GM23338 (cell line): ENCODE measurements around the gene SMYD3. TPM values are rescaled to one million over a fixed set of nuclear protein-coding genes. Genes with fewer than 3 reads are reported as not detected.

Source experiments
- ATAC-seq: fragments of 200-7000 bp; cut with Tn5 transposase; 3 replicates; pipeline ENCODE4 v1.9.1; 2020
- DNase-seq: peaks from one replicate; pipeline ENCODE4 v3.0.0-alpha.2; 2015; ENCODE audit warnings: low spot score
- H2AFZ ChIP-seq: fragments of 200-600 bp; sonication (generic); 2 replicates; pipeline ENCODE4 v1.8.0; 2016; ENCODE audit warnings: antibody characterized with exemption, mild to moderate bottlenecking, moderate library complexity
- H3F3A ChIP-seq: fragments of 200-600 bp; sonication (generic); replicated peaks from 2 replicates; pipeline ENCODE4 v1.8.0; 2017; ENCODE audit warnings: antibody characterized with exemption, mixed run types, low read depth
- H3K27ac ChIP-seq: fragments of 200-600 bp; sonication (generic); 2 replicates; pipeline ENCODE4 v1.6.1; 2016; ENCODE audit warnings: low read depth
- H3K27me3 ChIP-seq: fragments of 200-600 bp; sonication (generic); 2 replicates; pipeline ENCODE4 v1.8.0; 2016; ENCODE audit warnings: mild to moderate bottlenecking, mixed run types, moderate library complexity; ENCODE audit not compliant: insufficient read depth
- H3K36me3 ChIP-seq: fragments of 200-600 bp; sonication (generic); 2 replicates; pipeline ENCODE4 v1.8.0; 2016; ENCODE audit warnings: mild to moderate bottlenecking; ENCODE audit not compliant: insufficient read depth
- H3K4me1 ChIP-seq: fragments of 200-600 bp; sonication (generic); 2 replicates; pipeline ENCODE4 v1.8.0; 2016; ENCODE audit warnings: mild to moderate bottlenecking, moderate library complexity; ENCODE audit not compliant: insufficient read depth
- H3K4me2 ChIP-seq: fragments of 200-600 bp; sonication (generic); 2 replicates; pipeline ENCODE4 v1.7.1; 2017; ENCODE audit warnings: mixed run types
- H3K4me3 ChIP-seq: fragments of 200-600 bp; sonication (generic); 2 replicates; pipeline ENCODE4 v1.6.1; 2016; ENCODE audit warnings: mixed run types
- H3K79me2 ChIP-seq: fragments of 200-600 bp; sonication (generic); replicated peaks from 2 replicates; pipeline ENCODE4 v1.8.0; 2017; ENCODE audit warnings: mild to moderate bottlenecking; ENCODE audit not compliant: insufficient read depth
- H3K9me2 ChIP-seq: fragments of 200-600 bp; sonication (generic); 2 replicates; pipeline ENCODE4 v1.8.0; 2017; ENCODE audit not compliant: insufficient read depth
- H4K20me1 ChIP-seq: fragments of 200-600 bp; sonication (generic); replicated peaks from 2 replicates; pipeline ENCODE4 v1.8.0; 2017; ENCODE audit warnings: mild to moderate bottlenecking; ENCODE audit not compliant: insufficient read depth
- H3K27ac Mint-ChIP-seq: 2 replicates; pipeline ENCODE4 v1.8.0; 2020; ENCODE audit warnings: inconsistent platforms, mild to moderate bottlenecking, moderate library complexity, mixed read lengths
- H3K27me3 Mint-ChIP-seq: 3 replicates; pipeline ENCODE4 v1.8.0; 2022; ENCODE audit warnings: low read depth, mild to moderate bottlenecking, moderate library complexity, mixed read lengths, inconsistent platforms; ENCODE audit not compliant: insufficient read depth, poor library complexity
- H3K36me3 Mint-ChIP-seq: 3 replicates; pipeline ENCODE4 v1.8.0; 2021; ENCODE audit warnings: low read depth, mild to moderate bottlenecking, inconsistent platforms, moderate library complexity, mixed read lengths
- H3K4me1 Mint-ChIP-seq: 3 replicates; pipeline ENCODE4 v1.8.0; 2020; ENCODE audit warnings: mild to moderate bottlenecking, inconsistent platforms, mixed read lengths
- H3K4me3 Mint-ChIP-seq: 3 replicates; pipeline ENCODE4 v1.8.0; 2021; ENCODE audit warnings: moderate library complexity, mild to moderate bottlenecking, inconsistent platforms, mixed read lengths
- H3K9me3 Mint-ChIP-seq: 3 replicates; pipeline ENCODE4 v1.8.0; 2020; ENCODE audit warnings: moderate library complexity, mild to moderate bottlenecking, inconsistent platforms, mixed read lengths
- CREB1 ChIP-seq: fragments of 250-450 bp; sonication (Bioruptor Pico); IDR thresholded peaks from 2 replicates; pipeline ENCODE4 v1.5.0; 2020; ENCODE audit warnings: low read depth, mild to moderate bottlenecking, moderate library complexity
- ETS1 ChIP-seq: IDR thresholded peaks from 2 replicates; pipeline ENCODE4 v1.6.1; 2016; ENCODE audit warnings: antibody characterized with exemption
- JUNB ChIP-seq: IDR thresholded peaks from one replicate; pipeline ENCODE4 v1.6.1; 2016; ENCODE audit warnings: antibody characterized with exemption; ENCODE audit not compliant: unreplicated experiment
- NANOG ChIP-seq: IDR thresholded peaks from 2 replicates; pipeline ENCODE4 v1.6.1; 2016; ENCODE audit warnings: antibody characterized with exemption, borderline replicate concordance
- POLR2AphosphoS5 ChIP-seq: IDR thresholded peaks from 2 replicates; pipeline ENCODE4 v1.6.1; 2016; ENCODE audit warnings: antibody characterized with exemption, low read depth
- REST ChIP-seq: IDR thresholded peaks from one replicate; pipeline ENCODE4 v1.6.1; 2018; ENCODE audit warnings: antibody characterized with exemption; ENCODE audit not compliant: unreplicated experiment
- STAT1 ChIP-seq: IDR thresholded peaks from one replicate; pipeline ENCODE4 v1.6.1; 2016; ENCODE audit warnings: antibody characterized with exemption; ENCODE audit not compliant: unreplicated experiment
- ZNF462 ChIP-seq: fragments of 250-450 bp; sonication (Bioruptor Pico); IDR thresholded peaks from 2 replicates; pipeline ENCODE4 v1.5.0; 2020; ENCODE audit warnings: mild to moderate bottlenecking, moderate library complexity
- polyA plus RNA-seq: library from polyadenylated mRNA; unstranded; fragments of >200 nt; fragmentation: Nextera tagmentation; extraction: Ambion mirVana; gene quantifications from 2 replicates; pipeline ENCODE4 v1.2.1, GENCODE V29; 2016
- total RNA-seq: library from RNA; depleted of rRNA; stranded (reverse); fragments of >200 nt; shearing (Covaris generic); gene quantifications from 2 replicates; pipeline ENCODE4 v1.2.3, GENCODE V29; 2014

The SMYD3 gene
- total and polyA plus RNA-seq, 2 experiments from 2014 or later = 31.8 to 34.4 TPM

GRCh38 chr1:246491551-246492053, 15.5 kb downstream of the SMYD3 start:
- Mint-ChIP-seq H3K4me3 (no peak overlapping the region), H3K4me1 (peaks cover 7% of the 10 kb centered on the region), H3K27ac (peak overlapping the region; percentile 71), H3K36me3 (no peaks in the 10 kb centered on the region), H3K27me3 (peaks cover 2% of the 10 kb centered on the region), H3K9me3 (no peaks in the 10 kb centered on the region)
- DNase-seq = no peak
- ATAC-seq = no peak
- H3K36me3 ChIP-seq = no peaks in the 10 kb centered on the region
- H3F3A ChIP-seq = no peaks in the 10 kb centered on the region
- H3K79me2 ChIP-seq = peaks cover 32% of the 10 kb centered on the region
- H3K4me2 ChIP-seq = no peak overlapping the region
- H2AFZ ChIP-seq = no peak overlapping the region
- no peaks in the 10 kb centered on the region for H3K27me3 ChIP-seq
- no peak overlapping the region for H3K4me3 ChIP-seq
- TF ChIP-seq ETS1 (no peak), POLR2AphosphoS5 (no peak), STAT1 (no peak), CREB1 (CRISPR knock-in tag) (no peak), JUNB (no peak)
- no peaks in the 10 kb centered on the region for H4K20me1 ChIP-seq
- 0 out of 2 replicates have a peak, but pooled peaks cover 4% of the 10 kb centered on the region for H3K4me1 ChIP-seq
- H3K27ac ChIP-seq = no peak overlapping the region
- no peaks in the 10 kb centered on the region for H3K9me2 ChIP-seq

- Histone ChIP-seq H3K4me1 (0 out of 2 replicates have a peak, but pooled peaks cover 4% of the 10 kb centered on the region), H3K9me2 (no peaks in the 10 kb centered on the region), H3F3A (no peaks in the 10 kb centered on the region), H3K79me2 (peaks cover 34% of the 10 kb centered on the region), H3K36me3 (no peaks in the 10 kb centered on the region), H2AFZ (no peak overlapping the region), H3K4me3 (no peak overlapping the region), H3K27me3 (no peaks in the 10 kb centered on the region), H4K20me1 (peaks cover 3% of the 10 kb centered on the region; the same call in 1 of the 2 replicates), H3K4me2 (no peak overlapping the region), H3K27ac (no peak overlapping the region)
- no peak overlapping the region for H3K27ac Mint-ChIP-seq
- no peak overlapping the region for H3K4me3 Mint-ChIP-seq
- ATAC-seq = no peak
- peaks cover 2% of the 10 kb centered on the region for H3K27me3 Mint-ChIP-seq
- peaks cover 7% of the 10 kb centered on the region for H3K4me1 Mint-ChIP-seq
- H3K9me3 Mint-ChIP-seq = no peaks in the 10 kb centered on the region
- no peaks in the 10 kb centered on the region for H3K36me3 Mint-ChIP-seq
- no peak for DNase-seq
- no peak for TF ChIP-seq ZNF462 (CRISPR knock-in tag)
- TF ChIP-seq NANOG = no peak
- no peak for TF ChIP-seq ETS1
- no peak for TF ChIP-seq JUNB
- no peak for TF ChIP-seq REST
Measured at GRCh38 chr1:246488674-246489073, 18.4 kb downstream of the SMYD3 start.
